HG03520 (cell line): ENCODE measurements around the gene DLGAP4.

Experiments
- ATAC-seq: cut with Tn5 transposase; IDR thresholded peaks from one replicate; pipeline ENCODE4 v1.9.1; 2021; ENCODE audit warnings: mild to moderate bottlenecking, moderate library complexity; ENCODE audit not compliant: unreplicated experiment

DLGAP4 gene

DNA sequence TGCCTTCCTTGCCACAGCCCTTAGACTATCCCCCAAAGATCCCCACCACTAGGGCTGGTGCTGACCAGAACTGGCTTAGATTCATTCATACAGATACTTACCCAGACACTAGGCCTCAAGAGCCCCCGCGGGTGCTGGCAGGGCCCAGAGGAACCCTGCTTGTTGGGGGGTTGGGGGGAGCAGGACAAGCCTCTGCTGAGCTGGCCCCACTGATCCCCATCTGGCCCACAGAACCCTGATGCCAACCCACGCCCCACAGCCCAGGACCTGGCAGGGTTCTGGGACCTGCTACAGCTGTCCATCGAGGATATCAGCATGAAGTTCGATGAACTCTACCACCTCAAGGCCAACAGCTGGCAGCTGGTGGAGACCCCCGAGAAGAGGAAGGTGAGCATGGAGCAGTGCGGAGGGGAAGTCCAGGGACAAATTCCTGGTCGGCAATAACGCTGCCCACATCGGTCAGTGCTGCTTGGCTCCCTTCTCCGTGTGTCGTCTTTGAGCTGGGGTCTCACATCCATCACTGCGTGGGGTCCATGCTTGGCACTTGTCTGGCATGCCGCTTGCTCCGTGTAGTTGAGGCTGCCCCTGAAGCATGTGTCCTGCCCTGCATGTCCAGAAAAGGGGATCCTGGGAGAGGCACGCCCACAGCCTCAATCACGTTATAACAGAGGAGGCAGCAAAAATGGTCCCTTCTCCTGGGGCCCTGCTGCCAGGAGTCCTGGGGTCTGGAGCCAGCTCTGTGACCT lies 219.7 kb downstream of the DLGAP4 start:
- ATAC-seq: no peak

- no peak for ATAC-seq
These were observed 220.4 kb downstream of the DLGAP4 start for GRCh38 chr20:36526521-36527011.

GRCh38 chr20:36527331-36528125 lies 221.4 kb downstream of the DLGAP4 start:
- no peak for ATAC-seq

DNA sequence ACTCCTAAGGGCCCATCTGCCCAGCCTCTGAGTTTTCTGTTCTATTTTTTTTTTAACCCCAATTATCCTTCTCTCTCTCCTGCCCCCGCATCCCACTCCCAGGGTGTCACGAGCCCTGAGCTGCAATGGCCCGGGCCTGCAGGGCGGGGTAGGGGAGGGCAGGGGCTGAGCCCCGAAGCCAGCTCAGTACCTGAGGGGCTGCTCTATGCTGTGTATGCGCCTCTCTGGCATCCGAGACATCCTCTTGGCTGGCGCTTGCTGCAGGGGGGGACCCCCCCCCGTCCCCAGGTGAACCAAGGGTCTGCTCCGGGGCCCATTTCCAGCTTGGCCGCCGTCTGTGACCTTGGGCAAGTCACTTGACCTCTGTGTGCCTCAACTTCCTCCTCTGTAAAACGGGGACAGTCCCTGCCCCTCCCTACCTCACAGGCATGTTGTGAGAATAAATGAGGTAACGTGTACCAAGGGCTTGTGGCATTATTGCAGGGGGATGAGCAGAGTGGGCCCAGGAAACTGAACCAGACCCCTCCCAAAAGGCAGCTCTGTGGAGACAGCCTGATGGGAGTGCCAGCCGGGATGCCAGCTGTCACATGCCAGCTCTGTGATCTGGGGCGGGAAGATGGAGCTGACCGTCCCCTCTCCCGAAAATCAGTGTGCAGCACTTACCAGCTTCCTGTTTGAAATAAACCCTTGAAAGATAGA lies 222.2 kb downstream of the DLGAP4 start:
- no peak for ATAC-seq

GRCh38 chr20:36528875-36529417 lies 222.8 kb downstream of the DLGAP4 start:
- ATAC-seq: no peak

- no peak for ATAC-seq
These were observed 226.2 kb downstream of the DLGAP4 start for GRCh38 chr20:36532388-36532787.

DNA sequence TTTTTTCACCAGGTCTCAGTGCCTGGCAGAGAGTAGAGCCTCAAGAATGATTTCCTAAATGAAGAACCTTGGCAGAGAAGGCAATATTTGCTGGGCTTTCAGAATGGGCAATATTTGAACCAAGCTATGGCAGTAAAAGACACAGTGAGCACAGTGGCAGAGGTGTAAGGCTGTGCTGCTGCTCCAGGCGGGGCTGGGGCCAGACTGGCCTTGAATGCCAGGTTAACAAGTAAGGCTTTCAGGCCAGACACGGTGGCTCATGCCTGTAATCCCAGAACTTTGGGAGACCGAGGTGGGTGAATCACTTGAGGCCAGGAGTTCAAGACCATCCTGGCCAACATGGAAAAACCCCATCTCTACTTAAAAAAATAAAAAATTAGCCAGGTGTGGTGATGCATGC lies 226.7 kb downstream of the DLGAP4 start:
- no peak for ATAC-seq

DNA sequence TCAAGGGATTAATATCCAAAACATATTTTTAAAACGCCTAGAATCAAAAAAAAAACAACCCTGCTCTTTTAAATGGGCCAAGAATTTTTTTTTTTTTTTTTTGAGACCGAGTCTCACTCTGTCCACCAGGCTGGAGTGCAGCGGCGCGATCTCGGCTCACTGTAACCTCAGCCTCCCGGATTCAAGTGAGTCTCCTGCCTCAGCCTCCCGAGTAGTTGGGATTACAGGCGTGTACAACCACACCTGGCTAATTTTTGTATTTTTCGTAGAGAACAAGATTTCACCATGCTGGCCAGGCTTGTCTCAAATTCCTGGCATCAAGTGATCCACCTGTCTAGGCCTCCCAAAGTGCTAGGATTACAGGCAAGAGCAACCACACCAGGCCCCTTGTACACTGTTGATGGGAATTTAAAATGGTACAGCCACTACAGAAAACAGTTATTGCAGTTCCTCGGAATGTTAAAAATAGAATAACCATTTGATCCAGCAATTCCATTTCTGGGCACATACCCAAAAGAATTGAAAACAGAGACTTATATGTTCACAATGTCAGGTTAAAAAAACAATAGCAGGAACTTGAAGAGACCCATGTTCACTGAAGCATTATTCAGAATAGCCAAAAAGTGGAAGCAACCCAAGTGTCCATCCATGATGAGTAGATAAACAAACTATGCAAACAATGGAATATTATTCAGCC lies 232.0 kb downstream of the DLGAP4 start:
- ATAC-seq: no peak

- ATAC-seq: no peak
These were observed 234.5 kb downstream of the DLGAP4 start for GRCh38 chr20:36540551-36541211.

GRCh38 chr20:36541227-36541767 lies 235.2 kb downstream of the DLGAP4 start, which contains the start of gene MYL9:
TSS of gene MYL9 (plus strand) at chr20:36541519. CDS start at chr20:36544885, 3,366 bp downstream.
- ATAC-seq: no peak

- no peak for ATAC-seq
These were observed 235.8 kb downstream of the DLGAP4 start for GRCh38 chr20:36541768-36542488.

- no peak for ATAC-seq
These were observed 236.5 kb downstream of the DLGAP4 start for GRCh38 chr20:36542516-36543183.

DNA sequence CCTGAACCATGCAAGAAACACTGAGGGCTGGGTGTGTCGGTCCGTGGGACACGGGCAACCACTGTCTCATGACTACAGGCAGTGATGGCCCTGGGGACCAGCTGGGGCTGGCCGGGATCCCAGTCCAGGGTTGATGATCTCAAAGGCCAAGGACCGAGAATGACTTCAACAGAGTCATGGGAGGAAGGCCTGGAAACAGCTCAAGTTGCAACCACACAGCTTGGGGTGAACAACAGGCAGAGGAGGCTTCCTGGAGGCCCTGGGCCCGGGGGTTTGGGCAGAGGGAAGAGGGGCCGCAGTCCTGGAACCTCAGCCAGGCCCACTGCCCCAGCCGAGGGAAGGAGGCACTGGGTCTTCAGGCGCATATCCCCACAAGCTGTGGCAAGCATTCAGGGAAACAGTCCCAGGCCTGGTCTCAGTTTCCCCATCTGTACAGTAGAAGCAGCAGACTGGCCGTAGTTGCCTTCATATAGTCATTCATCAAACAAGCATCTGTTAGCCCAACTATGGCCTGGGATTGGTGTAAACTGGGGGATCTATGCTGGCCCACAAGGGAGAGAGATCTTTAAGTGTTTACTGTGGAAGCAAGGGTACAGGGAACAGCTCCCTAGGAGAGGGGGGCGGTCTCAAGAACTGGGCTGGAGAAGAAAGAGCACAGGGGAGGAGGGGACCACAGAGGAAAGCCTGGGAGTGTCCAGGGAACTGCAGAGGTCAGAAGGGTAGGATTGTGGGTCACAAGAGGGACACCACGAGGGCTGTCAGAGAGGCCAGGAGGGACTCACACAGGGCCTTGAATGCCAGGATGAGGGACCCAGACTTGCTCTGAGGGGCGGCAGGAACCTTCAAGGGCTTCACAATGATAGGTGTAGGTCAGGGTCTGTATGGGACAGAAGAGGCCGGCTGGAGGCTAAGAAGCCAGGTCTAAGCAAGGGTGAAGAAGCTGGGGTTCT lies 237.3 kb downstream of the DLGAP4 start:
- ATAC-seq: no peak

- ATAC-seq: no peak
These were observed 238.2 kb downstream of the DLGAP4 start for GRCh38 chr20:36544134-36545018.

GRCh38 chr20:36546111-36546736 lies 240.1 kb downstream of the DLGAP4 start:
- ATAC-seq: no peak
